Measurements from ENCODE around the gene MORC4.

DNA sequence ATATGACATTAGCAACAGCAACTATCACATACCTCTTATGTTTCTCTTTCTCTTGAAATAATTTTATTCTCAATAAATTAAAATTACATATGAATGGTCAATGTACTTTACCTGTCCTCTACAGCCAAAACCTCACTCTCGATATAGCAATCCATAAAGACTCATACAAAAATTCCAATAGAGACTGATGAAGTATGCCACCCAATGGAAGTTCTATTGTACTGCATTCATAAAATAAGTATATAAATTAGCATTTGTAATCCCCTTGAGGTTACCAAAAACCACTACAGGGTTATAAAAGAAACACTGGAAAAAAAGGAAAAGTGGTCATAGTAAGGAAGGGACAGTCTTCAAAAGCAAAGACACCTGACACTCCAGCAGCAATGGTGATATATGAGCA lies 47.0 kb downstream of the MORC4 start:
- TF ChIP-seq CTCF (IDR thresholded peaks at IDR 0.05): peak; percentile 36 to 54 (median 48)
- TF ChIP-seq POLR2A (IDR thresholded peaks at IDR 0.05): no peak

Data from adrenal gland (tissue), 5 donors.